HepG2 (cell line): ENCODE measurements around the gene ETNK1. TPM values are rescaled to one million over a fixed set of nuclear protein-coding genes. Genes with fewer than 3 reads are reported as not detected.

Experiments
- FOXP1 ChIP-seq, 2 experiments: fragments of 450-650 bp in 1 of 2; IDR thresholded peaks; 2 replicates each; pipeline ENCODE4 v1.6.1; 2017 to 2018; ENCODE audit warnings: antibody characterized with exemption in 1 of 2
- PAWR ChIP-seq: sonication (generic); formaldehyde crosslinking; IDR thresholded peaks from 2 replicates; pipeline ENCODE4 v1.4.0; 2020; ENCODE audit warnings: missing genetic modification reagents, mild to moderate bottlenecking, borderline replicate concordance
- PHF8 ChIP-seq: sonication (generic); formaldehyde crosslinking; IDR thresholded peaks from 2 replicates; pipeline ENCODE4 v1.5.0; 2020; ENCODE audit warnings: missing genetic modification reagents
- POLR2AphosphoS5 ChIP-seq: IDR thresholded peaks from 2 replicates; pipeline ENCODE4 v1.6.1; 2012; ENCODE audit warnings: low read depth, low read length
- SIX4 ChIP-seq: sonication (generic); formaldehyde crosslinking; IDR thresholded peaks from 2 replicates; pipeline ENCODE4 v1.4.0; 2020; ENCODE audit warnings: missing genetic modification reagents
- YEATS2 ChIP-seq: sonication (generic); formaldehyde crosslinking; IDR thresholded peaks from 2 replicates; pipeline ENCODE4 v1.4.0; 2020; ENCODE audit warnings: missing genetic modification reagents, borderline replicate concordance
- ZNF331 ChIP-seq: sonication (generic); formaldehyde crosslinking; IDR thresholded peaks from 2 replicates; pipeline ENCODE4 v1.4.0; 2020; ENCODE audit warnings: missing genetic modification reagents
- ZNF501 ChIP-seq: sonication (generic); formaldehyde crosslinking; IDR thresholded peaks from 2 replicates; pipeline ENCODE4 v1.5.1; 2020; ENCODE audit warnings: mild to moderate bottlenecking, moderate library complexity, missing genetic modification reagents
- polyA plus RNA-seq, 8 experiments: library from polyadenylated mRNA; depleted of rRNA in 3 of 8; stranded (reverse) in 7 of 8; unstranded in 1 of 8; fragments of >200 nt; fragmentation: Illumina TruSeq in 4 of 8; extraction: Trizol in 4 of 8; gene quantifications; 2 replicates each; pipeline versions ENCODE4 v1.2.1 to v1.2.3, GENCODE V29; 2011 to 2016; ENCODE audit warnings: low read depth in 4 of 8, missing spikeins in 1 of 8, mixed read lengths in 1 of 8; ENCODE audit not compliant: insufficient read depth in 1 of 8
- total RNA-seq, 5 experiments: library from RNA; depleted of rRNA; stranded (reverse); fragments of >200 nt; fragmentation: Illumina TruSeq; extraction: Trizol; gene quantifications; 2 replicates each; pipeline ENCODE4 v1.2.3, GENCODE V29; 2016; ENCODE audit warnings: low read depth in 1 of 5
- TF ChIP-seq, protein P1 (sequence below): sonication (generic); formaldehyde crosslinking; IDR thresholded peaks from 2 replicates; pipeline ENCODE4 v1.4.0; 2020; ENCODE audit warnings: missing genetic modification reagents
- TF ChIP-seq, protein P2 (sequence below): sonication (generic); formaldehyde crosslinking; IDR thresholded peaks from 2 replicates; pipeline ENCODE4 v1.9.0; 2021; ENCODE audit warnings: missing genetic modification reagents, borderline replicate concordance
- TF ChIP-seq, protein P3 (sequence below): sonication (generic); formaldehyde crosslinking; IDR thresholded peaks from 2 replicates; pipeline ENCODE4 v1.4.0; 2020; ENCODE audit warnings: mild to moderate bottlenecking, missing genetic modification reagents
- TF ChIP-seq, protein P4 (sequence below): sonication (generic); formaldehyde crosslinking; IDR thresholded peaks from 2 replicates; pipeline ENCODE4 v1.5.0; 2020; ENCODE audit warnings: missing genetic modification reagents, mild to moderate bottlenecking, borderline replicate concordance
- TF ChIP-seq, protein P5 (sequence below): sonication (generic); formaldehyde crosslinking; IDR thresholded peaks from 2 replicates; pipeline ENCODE4 v1.4.0; 2020; ENCODE audit warnings: missing genetic modification reagents
- TF ChIP-seq, protein P6 (sequence below): sonication (generic); formaldehyde crosslinking; conservative IDR thresholded peaks from 2 replicates; pipeline ENCODE4 v1.8.0; 2022; ENCODE audit warnings: low read depth, missing genetic modification reagents

ETNK1 gene
- total and polyA plus RNA-seq, 2 of the 13 experiments (the other 11 are each of a cell fraction or from before 2014, with no cell fraction given) = 14.4 to 55.7 TPM

DNA sequence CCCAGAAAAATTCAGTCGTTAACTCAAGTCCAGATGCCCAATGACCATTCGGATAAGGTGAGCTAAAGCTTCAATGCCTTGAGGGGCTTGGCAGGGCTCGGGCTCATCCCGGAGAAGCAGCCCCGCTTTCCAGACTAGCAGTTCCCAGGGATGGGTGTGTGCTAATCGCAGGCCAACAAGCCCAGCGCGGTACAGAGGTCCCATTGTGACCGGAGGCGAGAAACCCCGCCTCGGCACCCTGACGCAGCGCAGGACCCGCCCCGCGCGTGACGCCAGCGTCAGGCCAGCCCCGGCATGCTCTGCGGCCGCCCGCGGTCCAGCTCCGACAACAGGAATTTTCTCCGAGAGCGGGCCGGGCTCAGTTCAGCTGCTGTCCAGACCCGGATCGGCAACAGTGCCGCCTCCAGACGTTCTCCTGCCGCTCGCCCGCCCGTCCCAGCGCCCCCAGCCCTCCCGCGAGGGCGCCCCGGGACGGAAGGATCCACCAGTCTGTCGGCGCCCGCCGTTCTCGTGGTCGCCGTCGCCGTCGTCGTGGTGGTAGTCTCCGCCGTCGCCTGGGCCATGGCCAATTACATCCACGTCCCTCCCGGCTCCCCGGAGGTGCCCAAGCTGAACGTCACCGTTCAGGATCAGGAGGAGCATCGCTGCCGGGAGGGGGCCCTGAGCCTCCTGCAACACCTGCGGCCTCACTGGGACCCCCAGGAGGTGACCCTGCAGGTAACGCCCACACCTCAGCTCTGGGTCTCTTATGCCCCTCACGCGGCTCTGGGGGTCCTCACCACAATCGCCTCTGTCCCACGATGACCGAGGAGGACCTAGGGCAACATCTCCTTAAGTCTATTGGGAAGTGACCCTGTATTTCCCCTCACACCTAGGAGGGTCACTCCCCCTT, at the start of gene ETNK1 (continued):
- TF ChIP-seq, protein P1, sequence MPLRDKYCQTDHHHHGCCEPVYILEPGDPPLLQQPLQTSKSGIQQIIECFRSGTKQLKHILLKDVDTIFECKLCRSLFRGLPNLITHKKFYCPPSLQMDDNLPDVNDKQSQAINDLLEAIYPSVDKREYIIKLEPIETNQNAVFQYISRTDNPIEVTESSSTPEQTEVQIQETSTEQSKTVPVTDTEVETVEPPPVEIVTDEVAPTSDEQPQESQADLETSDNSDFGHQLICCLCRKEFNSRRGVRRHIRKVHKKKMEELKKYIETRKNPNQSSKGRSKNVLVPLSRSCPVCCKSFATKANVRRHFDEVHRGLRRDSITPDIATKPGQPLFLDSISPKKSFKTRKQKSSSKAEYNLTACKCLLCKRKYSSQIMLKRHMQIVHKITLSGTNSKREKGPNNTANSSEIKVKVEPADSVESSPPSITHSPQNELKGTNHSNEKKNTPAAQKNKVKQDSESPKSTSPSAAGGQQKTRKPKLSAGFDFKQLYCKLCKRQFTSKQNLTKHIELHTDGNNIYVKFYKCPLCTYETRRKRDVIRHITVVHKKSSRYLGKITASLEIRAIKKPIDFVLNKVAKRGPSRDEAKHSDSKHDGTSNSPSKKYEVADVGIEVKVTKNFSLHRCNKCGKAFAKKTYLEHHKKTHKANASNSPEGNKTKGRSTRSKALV (CRISPR knock-in tag) = peak; percentile 81
- TF ChIP-seq SIX4 (CRISPR knock-in tag) = no peak
- peak; percentile 89 for TF ChIP-seq ZNF501
- TF ChIP-seq, protein P2, sequence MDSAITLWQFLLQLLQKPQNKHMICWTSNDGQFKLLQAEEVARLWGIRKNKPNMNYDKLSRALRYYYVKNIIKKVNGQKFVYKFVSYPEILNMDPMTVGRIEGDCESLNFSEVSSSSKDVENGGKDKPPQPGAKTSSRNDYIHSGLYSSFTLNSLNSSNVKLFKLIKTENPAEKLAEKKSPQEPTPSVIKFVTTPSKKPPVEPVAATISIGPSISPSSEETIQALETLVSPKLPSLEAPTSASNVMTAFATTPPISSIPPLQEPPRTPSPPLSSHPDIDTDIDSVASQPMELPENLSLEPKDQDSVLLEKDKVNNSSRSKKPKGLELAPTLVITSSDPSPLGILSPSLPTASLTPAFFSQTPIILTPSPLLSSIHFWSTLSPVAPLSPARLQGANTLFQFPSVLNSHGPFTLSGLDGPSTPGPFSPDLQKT = 0 out of 2 replicates have a peak, but pooled peaks have one; percentile 32
- TF ChIP-seq, protein P3, sequence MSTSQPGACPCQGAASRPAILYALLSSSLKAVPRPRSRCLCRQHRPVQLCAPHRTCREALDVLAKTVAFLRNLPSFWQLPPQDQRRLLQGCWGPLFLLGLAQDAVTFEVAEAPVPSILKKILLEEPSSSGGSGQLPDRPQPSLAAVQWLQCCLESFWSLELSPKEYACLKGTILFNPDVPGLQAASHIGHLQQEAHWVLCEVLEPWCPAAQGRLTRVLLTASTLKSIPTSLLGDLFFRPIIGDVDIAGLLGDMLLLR (CRISPR knock-in tag) = peak; percentile 75; the same call in 1 of the 2 replicates
- peak; percentile 37; the same call in 1 of the 2 replicates for TF ChIP-seq YEATS2
- TF ChIP-seq, protein P4, sequence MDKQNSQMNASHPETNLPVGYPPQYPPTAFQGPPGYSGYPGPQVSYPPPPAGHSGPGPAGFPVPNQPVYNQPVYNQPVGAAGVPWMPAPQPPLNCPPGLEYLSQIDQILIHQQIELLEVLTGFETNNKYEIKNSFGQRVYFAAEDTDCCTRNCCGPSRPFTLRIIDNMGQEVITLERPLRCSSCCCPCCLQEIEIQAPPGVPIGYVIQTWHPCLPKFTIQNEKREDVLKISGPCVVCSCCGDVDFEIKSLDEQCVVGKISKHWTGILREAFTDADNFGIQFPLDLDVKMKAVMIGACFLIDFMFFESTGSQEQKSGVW (CRISPR knock-in tag) = 0 out of 2 replicates have a peak, but pooled peaks have one; percentile 41
- no peak for TF ChIP-seq FOXP1 (IDR thresholded peaks at IDR 0.05)
- peak; percentile 22 for TF ChIP-seq FOXP1 (CRISPR knock-in tag; IDR thresholded peaks at IDR 0.05)
- TF ChIP-seq ZNF331 (CRISPR knock-in tag) = 0 out of 2 replicates have a peak, but pooled peaks have one; percentile 21
- TF ChIP-seq, protein P5, sequence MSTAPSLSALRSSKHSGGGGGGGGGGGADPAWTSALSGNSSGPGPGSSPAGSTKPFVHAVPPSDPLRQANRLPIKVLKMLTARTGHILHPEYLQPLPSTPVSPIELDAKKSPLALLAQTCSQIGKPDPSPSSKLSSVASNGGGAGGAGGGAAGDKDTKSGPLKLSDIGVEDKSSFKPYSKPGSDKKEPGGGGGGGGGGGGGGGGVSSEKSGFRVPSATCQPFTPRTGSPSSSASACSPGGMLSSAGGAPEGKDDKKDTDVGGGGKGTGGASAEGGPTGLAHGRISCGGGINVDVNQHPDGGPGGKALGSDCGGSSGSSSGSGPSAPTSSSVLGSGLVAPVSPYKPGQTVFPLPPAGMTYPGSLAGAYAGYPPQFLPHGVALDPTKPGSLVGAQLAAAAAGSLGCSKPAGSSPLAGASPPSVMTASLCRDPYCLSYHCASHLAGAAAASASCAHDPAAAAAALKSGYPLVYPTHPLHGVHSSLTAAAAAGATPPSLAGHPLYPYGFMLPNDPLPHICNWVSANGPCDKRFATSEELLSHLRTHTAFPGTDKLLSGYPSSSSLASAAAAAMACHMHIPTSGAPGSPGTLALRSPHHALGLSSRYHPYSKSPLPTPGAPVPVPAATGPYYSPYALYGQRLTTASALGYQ (CRISPR knock-in tag) = peak; percentile 78
- TF ChIP-seq PHF8 = peak; percentile 99
- no peak; the same call in 1 of the 2 replicates for TF ChIP-seq PAWR (CRISPR knock-in tag)
- peak; percentile 74 for TF ChIP-seq POLR2AphosphoS5
- TF ChIP-seq, protein P6, sequence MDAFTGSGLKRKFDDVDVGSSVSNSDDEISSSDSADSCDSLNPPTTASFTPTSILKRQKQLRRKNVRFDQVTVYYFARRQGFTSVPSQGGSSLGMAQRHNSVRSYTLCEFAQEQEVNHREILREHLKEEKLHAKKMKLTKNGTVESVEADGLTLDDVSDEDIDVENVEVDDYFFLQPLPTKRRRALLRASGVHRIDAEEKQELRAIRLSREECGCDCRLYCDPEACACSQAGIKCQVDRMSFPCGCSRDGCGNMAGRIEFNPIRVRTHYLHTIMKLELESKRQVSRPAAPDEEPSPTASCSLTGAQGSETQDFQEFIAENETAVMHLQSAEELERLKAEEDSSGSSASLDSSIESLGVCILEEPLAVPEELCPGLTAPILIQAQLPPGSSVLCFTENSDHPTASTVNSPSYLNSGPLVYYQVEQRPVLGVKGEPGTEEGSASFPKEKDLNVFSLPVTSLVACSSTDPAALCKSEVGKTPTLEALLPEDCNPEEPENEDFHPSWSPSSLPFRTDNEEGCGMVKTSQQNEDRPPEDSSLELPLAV = no peak
